ENCODE data around the gene ARHGEF4.

The ARHGEF4 gene, protein sequence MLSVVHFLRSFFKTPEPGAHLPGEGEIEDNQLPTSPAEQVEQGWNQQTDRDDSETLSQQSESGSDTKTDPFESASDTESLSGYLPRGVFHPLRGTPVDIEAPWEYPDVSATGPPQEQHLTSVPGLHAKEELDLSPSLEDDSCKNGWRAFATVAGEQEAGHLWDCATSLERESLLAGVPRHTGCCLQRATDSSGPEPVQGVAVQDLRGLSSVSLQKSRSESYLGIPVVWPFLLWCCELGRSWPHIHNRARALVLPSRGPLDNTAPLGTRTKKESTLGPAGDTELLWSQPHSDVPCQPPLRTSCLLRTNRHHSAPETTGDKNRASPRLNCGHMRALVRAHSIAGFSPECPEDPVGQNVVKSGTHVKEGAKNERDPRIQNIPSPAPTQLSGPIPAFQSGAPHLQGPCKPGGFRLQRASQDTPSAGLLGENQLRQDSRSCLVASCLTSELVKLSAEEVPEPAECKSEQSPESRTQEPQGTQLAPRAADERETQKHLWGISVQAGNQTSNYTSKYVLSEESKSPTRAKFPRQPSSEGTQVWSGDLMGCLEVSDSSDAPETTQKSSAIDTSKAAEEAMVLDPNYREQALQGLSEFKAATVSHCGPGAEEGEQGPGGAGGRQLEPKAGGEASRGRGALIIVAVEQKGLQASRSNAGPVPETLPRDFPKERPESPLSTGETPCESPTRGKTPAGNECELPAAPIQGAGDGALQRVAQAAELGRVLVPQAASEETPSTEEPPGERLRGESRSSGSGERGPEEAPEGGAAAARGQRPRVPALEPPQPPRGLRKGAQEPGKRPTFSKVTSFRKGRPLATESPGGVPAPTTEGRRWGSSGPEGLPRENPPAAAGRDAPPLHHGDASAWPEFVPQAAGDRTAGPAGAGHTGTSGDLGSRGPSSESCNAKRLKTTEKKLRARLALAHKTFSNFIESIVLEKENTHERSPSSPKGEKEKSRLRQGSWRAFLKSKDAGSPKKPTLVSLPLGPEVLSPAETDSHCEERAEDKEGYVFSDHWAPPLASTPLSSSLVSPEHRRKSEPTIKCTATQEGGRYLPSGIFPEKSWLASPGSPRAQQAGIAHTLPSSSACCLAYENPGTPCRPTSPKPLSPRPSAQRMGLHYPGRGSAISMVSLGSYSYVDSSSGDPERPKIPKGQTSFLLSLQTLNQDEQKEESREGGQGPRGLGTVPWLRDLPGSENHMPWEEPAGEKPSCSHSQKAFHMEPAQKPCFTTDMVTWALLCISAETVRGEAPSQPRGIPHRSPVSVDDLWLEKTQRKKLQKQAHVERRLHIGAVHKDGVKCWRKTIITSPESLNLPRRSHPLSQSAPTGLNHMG (N-terminal part only)

GRCh38 chr2:130836501-130837174 is at the start of gene ARHGEF4:
TSS of gene ARHGEF4 (plus strand) at chr2:130836914. CDS start at chr2:130836954, 40 bp downstream.
- no peak for TF ChIP-seq CTCF (IDR thresholded peaks at IDR 0.05; ENCODE audit: extremely low read depth, missing control alignments)
- peak; percentile 75 for DNase-seq (ENCODE audit: low spot score)

DNA sequence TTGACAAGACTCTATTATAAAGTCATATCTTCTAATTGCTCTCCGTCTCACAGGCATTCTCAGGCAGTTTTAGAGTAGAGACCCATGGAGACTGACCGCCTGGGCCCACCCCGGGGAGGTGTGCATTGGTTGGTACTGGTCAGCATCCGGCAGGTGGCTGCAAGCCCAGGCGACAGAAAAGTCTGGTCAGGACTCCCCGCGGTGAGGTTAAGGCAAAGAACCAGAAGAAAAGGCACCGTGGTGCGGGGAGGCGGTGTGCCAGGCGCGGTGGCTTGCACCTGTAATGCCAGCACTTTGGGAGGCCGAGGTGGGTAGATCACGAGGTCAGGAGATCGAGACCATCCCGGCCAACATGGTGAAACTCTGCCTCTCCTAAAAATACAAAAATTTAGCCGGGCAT is 48.9 kb upstream of the ARHGEF4 start:
- no peak for DNase-seq (ENCODE audit: low spot score)
- TF ChIP-seq CTCF (IDR thresholded peaks at IDR 0.05; ENCODE audit: extremely low read depth, missing control alignments) = no peak

GRCh38 chr2:130790312-130790711 is 46.4 kb upstream of the ARHGEF4 start:
- DNase-seq (ENCODE audit: low spot score) = no peak
- no peak for TF ChIP-seq CTCF (IDR thresholded peaks at IDR 0.05; ENCODE audit: extremely low read depth, missing control alignments)

DNA sequence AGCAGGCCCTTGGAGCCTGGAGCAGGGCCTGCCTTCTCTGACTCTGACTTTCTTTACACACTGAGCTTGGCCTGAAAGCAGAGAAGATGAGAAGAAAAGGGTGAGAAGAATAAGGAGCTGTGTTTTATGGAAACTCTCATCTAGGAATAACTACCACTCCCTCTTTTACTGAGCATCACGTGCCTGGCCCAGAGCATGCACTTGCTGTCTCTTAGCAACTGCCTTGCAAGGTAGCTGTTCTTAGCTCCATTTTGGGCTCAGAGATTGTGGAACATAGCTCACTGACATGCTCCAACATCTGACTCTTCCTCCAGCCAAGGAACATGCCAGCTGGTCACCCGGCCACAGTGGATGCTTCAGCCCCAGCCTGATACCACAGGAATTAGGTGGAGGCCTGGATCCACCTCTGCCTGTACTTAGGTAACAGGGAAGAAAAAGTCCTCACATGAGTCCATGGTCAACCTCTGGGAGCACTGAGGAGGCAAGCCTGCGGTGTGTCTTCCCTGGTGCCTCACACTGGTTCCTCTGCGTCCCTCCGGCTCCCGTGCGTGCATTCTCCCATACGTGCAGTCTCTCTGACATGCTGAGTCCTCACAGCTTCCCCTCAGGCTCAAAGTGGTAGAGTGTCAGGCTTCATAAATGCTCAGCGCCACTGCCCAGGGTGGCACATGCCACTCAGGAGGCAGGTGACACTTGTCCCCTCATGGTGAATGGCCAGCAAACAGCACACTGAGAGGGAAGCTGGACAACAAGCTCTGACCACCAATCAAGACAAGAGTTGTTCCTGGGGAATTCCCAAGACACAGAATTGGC is 45.7 kb upstream of the ARHGEF4 start:
- no peak for DNase-seq (ENCODE audit: low spot score)
- TF ChIP-seq CTCF (IDR thresholded peaks at IDR 0.05; ENCODE audit: extremely low read depth, missing control alignments) = no peak

GRCh38 chr2:130791617-130791939 is 45.1 kb upstream of the ARHGEF4 start:
- TF ChIP-seq CTCF (IDR thresholded peaks at IDR 0.05; ENCODE audit: extremely low read depth, missing control alignments) = no peak
- DNase-seq (ENCODE audit: low spot score) = no peak

- TF ChIP-seq CTCF (IDR thresholded peaks at IDR 0.05; ENCODE audit: extremely low read depth, missing control alignments) = no peak
- no peak for DNase-seq (ENCODE audit: low spot score)
Measured at GRCh38 chr2:130795431-130795830, 41.3 kb upstream of the ARHGEF4 start.

Data from GM20000 (cell line).